PFSK-1 (cell line): ENCODE results near the gene PCDHGA1.
"Not testable (repeated sequence)": the region's sequence is repeated elsewhere in the genome, so short reads cannot be mapped to it uniquely, and the experiment has no call there.

Experiments used
- FOXP2 ChIP-seq: optimal IDR thresholded peaks from 2 replicates; pipeline ENCODE3; 2011; ENCODE audit warnings: borderline replicate concordance, control low read depth, inconsistent platforms; ENCODE audit not compliant: insufficient read depth; ENCODE audit errors: extremely low read length, extremely low read depth
- POLR2AphosphoS5 ChIP-seq: IDR thresholded peaks from 2 replicates; pipeline ENCODE4 v1.6.1; 2012; ENCODE audit warnings: low read depth, mild to moderate bottlenecking, control low read depth, low read length, moderate library complexity
- REST ChIP-seq, 2 experiments: IDR thresholded peaks; 2 replicates each; pipeline versions ENCODE4 v1.6.1 to v1.8.0; 2011 to 2012; ENCODE audit warnings: low read depth in 2 of 2, low read length in 2 of 2, control low read depth in 1 of 2, inconsistent platforms in 1 of 2, mild to moderate bottlenecking in 1 of 2, moderate library complexity in 1 of 2; ENCODE audit not compliant: insufficient read depth in 1 of 2
- SIN3A ChIP-seq: IDR thresholded peaks from 2 replicates; pipeline ENCODE4 v1.6.1; 2012; ENCODE audit warnings: mild to moderate bottlenecking, low read length, moderate library complexity, borderline replicate concordance; ENCODE audit not compliant: insufficient read depth
- TAF1 ChIP-seq: IDR thresholded peaks from 2 replicates; pipeline ENCODE4 v1.6.1; 2012; ENCODE audit warnings: low read length, control low read depth, borderline replicate concordance; ENCODE audit not compliant: insufficient read depth

The PCDHGA1 gene

GRCh38 chr5:141411575-141411974 is 81.3 kb downstream of the PCDHGA1 start:
- TF ChIP-seq POLR2AphosphoS5, result no peak
- no peak for TF ChIP-seq TAF1
- TF ChIP-seq SIN3A, result no peak
- no peak for TF ChIP-seq FOXP2
- TF ChIP-seq REST (IDR thresholded peaks at IDR 0.05; ENCODE audit: insufficient read depth in 1 of 2, low read depth in 2 of 2, low read length in 2 of 2), result no peak

GRCh38 chr5:141412854-141413539 is 82.7 kb downstream of the PCDHGA1 start, which contains the start of gene PCDHGA10:
PCDHGA10 (plus strand) TSS chr5:141412987; CDS start chr5:141413176, 189 bp downstream.
- no peak for TF ChIP-seq REST (IDR thresholded peaks at IDR 0.05; ENCODE audit: insufficient read depth in 1 of 2, low read depth in 2 of 2, low read length in 2 of 2)
- no peak for TF ChIP-seq TAF1
- TF ChIP-seq POLR2AphosphoS5, result no peak
- no peak for TF ChIP-seq SIN3A
- TF ChIP-seq FOXP2, result no peak

- TF ChIP-seq REST (IDR thresholded peaks at IDR 0.05; ENCODE audit: insufficient read depth in 1 of 2, low read depth in 2 of 2, low read length in 2 of 2), result no peak
- no peak for TF ChIP-seq TAF1
- no peak for TF ChIP-seq POLR2AphosphoS5
- no peak for TF ChIP-seq FOXP2
- no peak for TF ChIP-seq SIN3A
Measured at GRCh38 chr5:141413540-141414069, 83.3 kb downstream of the PCDHGA1 start.

GRCh38 chr5:141417494-141418172 is 87.3 kb downstream of the PCDHGA1 start, which contains the start of gene PCDHGB7:
PCDHGB7 (plus strand) TSS chr5:141417677; CDS start chr5:141417860, 183 bp downstream.
- not testable (repeated sequence) for TF ChIP-seq TAF1, POLR2AphosphoS5, FOXP2

GRCh38 chr5:141419074-141419880 is 89.0 kb downstream of the PCDHGA1 start:
- TF ChIP-seq TAF1, result no peak
- no peak for TF ChIP-seq POLR2AphosphoS5
- no peak for TF ChIP-seq FOXP2
- no peak for TF ChIP-seq REST (IDR thresholded peaks at IDR 0.05; ENCODE audit: insufficient read depth in 1 of 2, low read depth in 2 of 2, low read length in 2 of 2)
- TF ChIP-seq SIN3A, result no peak
